IPS-15b (cell line): ENCODE results near the gene SNAP91.

Experiments used
- H3K27me3 ChIP-seq: one replicate; pipeline ENCODE4 v1.6.1; 2013; ENCODE audit warnings: low read length; ENCODE audit not compliant: control insufficient read depth, insufficient read depth
- H3K36me3 ChIP-seq: one replicate; pipeline ENCODE4 v1.6.1; 2013; ENCODE audit warnings: low read length; ENCODE audit not compliant: control insufficient read depth, insufficient read depth
- H3K4me1 ChIP-seq: one replicate; pipeline ENCODE4 v1.6.1; 2013; ENCODE audit warnings: mild to moderate bottlenecking, low read length; ENCODE audit not compliant: control insufficient read depth, insufficient read depth
- H3K4me3 ChIP-seq: one replicate; pipeline ENCODE4 v1.5.1; 2013; ENCODE audit warnings: low read depth, low read length
- H3K9ac ChIP-seq: one replicate; pipeline ENCODE4 v1.6.1; 2013; ENCODE audit warnings: low read depth, mild to moderate bottlenecking, low read length
- H3K9me3 ChIP-seq: one replicate; pipeline ENCODE4 v1.6.1; 2013; ENCODE audit warnings: mild to moderate bottlenecking, low read length; ENCODE audit not compliant: control insufficient read depth, insufficient read depth

Gene SNAP91

DNA sequence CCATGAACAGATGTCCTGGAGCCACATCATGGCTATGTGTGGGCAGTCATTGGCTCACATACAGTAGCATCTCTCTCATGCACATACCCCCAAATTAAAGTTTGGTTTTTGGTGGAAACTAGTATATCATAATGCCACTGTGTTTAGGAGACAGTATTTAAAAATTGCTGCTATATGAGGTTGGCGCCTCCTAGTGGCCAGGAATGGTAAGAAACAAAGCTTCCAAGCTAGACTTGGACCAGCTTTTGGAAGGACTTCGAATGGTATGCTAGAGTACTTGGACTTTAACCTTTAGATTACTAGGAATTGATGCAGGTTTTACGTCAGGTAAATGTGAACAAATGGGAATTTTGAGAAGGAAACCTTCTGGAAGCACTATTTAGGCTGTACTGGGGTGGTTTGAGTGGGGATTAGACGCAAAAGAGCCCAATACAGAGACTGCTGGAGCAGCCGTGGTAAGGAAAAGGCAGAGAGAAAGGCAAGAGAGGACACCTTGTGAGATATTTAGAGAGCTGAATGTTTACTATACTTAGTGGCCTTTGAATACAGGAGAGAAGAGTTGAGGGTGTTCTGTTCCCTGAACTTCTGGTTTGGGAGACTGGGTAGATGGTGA, 172.8 kb downstream of the SNAP91 start:
- Histone ChIP-seq H3K27me3 (no peaks in the 10 kb centered on the region), H3K9ac (no peak overlapping the region), H3K4me1 (no peaks in the 10 kb centered on the region), H3K36me3 (no peaks in the 10 kb centered on the region), H3K9me3 (no peaks in the 10 kb centered on the region), H3K4me3 (no peak overlapping the region)

DNA sequence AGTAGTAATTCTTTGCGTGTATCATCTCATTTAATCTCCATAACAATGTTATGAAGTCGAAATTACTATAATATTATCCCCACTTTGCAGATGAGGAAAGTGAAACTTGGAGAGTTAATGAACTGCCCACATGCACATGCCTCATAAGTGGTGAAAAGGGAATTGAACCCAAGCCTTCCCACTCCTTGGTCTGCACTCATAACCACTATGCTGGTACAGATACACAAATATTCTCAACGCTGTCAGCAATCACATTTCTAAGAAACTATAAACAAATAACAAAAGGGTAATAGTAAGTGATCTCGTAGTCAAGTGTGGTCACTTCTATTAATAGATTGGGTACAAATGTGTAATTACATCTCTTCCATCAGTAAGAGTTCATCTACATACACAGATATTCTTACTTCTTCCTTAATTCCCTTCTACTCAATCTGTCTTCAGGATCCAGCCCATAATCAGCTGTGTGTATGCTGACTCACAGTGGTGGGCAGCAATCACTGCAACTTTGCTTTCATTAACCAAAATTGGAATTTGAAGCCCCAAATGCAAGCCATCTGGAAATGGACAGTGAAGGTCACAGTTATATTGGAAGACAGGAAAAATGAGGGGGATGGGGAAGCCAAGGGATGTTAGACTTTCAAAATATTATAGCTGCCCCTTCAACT, 190.0 kb downstream of the SNAP91 start:
- peaks cover 5% of the 10 kb centered on the region for H3K27me3 ChIP-seq
- no peaks in the 10 kb centered on the region for H3K4me1 ChIP-seq
- no peak overlapping the region for H3K9ac ChIP-seq
- no peaks in the 10 kb centered on the region for H3K9me3 ChIP-seq
- H3K4me3 ChIP-seq = no peak overlapping the region
- H3K36me3 ChIP-seq = no peaks in the 10 kb centered on the region

DNA sequence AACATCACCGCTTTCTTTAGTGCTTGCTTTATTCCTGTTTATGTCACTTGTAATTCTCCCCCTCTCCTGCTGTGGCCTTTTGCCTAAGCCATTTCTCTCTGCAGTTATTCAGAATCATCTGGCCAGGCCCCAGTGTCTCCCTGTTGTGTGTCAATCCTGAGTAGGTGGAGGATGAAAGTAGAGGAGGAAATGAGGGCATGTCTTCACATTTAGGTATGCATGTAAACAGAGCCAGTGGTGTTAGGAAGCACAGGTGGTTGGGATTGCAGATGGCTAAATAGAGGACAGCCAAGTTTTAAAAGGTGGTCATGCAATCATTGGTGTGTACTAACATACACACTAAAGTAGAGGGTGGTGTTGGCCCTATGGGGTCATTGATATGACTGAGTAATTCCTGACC, 191.4 kb downstream of the SNAP91 start:
- Histone ChIP-seq H3K4me1 (no peaks in the 10 kb centered on the region), H3K4me3 (no peak overlapping the region), H3K27me3 (peaks cover 11% of the 10 kb centered on the region), H3K9me3 (no peaks in the 10 kb centered on the region), H3K9ac (no peak overlapping the region), H3K36me3 (no peaks in the 10 kb centered on the region)

DNA sequence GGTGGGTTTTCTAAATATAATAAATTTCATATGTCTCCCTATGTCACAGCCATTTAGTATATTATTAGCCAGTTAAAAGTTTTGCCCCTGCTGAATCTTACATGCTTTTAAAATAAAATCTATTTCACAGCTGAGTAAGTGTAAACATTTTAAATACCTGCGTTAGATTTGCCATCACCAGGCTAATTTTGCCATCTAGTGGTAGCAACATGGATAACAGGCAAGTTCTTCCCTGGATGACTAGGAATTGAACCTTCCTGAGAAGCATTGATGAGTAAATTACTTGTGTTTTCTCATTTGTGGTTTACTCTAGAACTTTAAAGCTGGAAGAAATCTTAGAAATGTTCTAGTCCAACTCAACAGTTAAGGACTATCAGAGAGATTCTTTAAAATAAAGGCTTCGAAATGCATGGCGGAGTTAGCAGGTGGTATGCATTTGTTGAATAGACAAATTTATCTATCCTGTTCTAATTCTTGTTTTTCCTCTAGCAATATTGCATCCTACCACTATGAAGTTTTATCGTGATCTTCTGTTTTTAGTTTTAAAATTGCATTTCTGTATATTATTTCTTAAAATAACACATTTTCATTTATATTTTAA, 193.9 kb downstream of the SNAP91 start:
- Histone ChIP-seq H3K4me1 (no peaks in the 10 kb centered on the region), H3K27me3 (peaks cover 11% of the 10 kb centered on the region), H3K36me3 (no peaks in the 10 kb centered on the region), H3K4me3 (no peak overlapping the region), H3K9me3 (no peaks in the 10 kb centered on the region), H3K9ac (no peak overlapping the region)

DNA sequence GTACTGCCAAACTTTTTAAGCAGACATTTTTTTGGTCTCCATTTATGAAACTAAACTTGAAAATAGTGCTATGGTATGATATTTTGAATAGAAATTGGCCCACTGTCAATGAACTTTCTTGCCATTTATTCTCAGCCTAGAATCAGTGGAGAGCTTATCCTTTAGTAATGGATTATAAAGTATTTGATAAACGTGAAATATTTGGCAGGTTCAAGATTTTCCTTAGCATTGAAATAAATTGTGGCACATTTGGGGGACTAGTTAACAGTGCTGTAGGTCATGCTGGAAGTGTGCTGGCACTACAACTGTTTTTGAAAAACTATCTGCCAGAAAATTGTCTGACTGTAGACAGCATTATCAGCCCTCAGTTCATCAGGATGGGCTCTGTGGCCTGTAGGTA, 194.4 kb downstream of the SNAP91 start:
- H3K9ac ChIP-seq = no peak overlapping the region
- H3K27me3 ChIP-seq = peaks cover 11% of the 10 kb centered on the region
- H3K4me1 ChIP-seq = no peaks in the 10 kb centered on the region
- no peak overlapping the region for H3K4me3 ChIP-seq
- no peaks in the 10 kb centered on the region for H3K36me3 ChIP-seq
- H3K9me3 ChIP-seq = no peaks in the 10 kb centered on the region

DNA sequence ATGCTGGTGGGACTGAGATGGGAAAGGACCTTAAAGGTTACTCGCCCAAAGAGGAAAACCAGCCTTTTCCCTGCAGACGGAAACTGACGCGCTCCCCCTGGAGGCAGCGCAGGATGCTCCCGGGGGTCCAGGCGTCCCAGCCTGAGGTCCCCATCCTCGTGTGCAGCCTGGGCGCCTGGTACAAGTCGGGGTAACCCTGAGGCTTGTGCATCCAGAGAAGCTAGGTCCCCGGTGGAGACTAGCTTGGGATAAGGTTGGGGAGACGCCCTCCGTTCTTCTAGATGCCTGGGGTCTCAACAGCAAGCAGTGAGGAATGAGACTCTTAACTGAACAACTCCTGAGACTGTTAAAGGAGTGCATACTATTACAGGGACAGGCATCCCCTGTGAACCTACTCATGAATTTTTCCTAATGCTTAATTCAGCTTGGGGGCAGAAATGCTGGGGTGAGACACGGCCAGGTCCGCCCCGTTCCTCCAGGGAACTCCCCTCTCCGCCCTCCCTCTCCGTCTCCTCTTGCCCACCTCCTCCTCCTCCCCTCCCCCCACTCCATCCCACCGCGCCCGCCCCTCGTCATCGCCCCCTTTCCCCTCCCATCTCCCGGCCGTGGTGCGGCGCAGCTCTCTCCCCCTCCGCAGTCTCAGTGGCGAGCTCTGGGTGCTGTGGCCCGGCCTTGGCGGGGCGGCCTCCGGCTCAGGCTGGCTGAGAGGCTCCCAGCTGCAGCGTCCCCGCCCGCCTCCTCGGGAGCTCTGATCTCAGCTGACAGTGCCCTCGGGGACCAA, 196.8 kb downstream of the SNAP91 start, which contains the start of gene PRSS35:
Gene PRSS35 (plus strand): TSS at position 634 of the 781 bp plus-strand sequence. CDS start 10,908 bp downstream, outside the sequence.
- Histone ChIP-seq H3K9me3 (no peaks in the 10 kb centered on the region), H3K4me1 (no peaks in the 10 kb centered on the region), H3K4me3 (peak within 1 kb of the TSS; percentile 83), H3K27me3 (peaks cover 11% of the 10 kb centered on the region), H3K9ac (peak within 1 kb of the TSS; percentile 56), H3K36me3 (no peaks in the 10 kb centered on the region)

DNA sequence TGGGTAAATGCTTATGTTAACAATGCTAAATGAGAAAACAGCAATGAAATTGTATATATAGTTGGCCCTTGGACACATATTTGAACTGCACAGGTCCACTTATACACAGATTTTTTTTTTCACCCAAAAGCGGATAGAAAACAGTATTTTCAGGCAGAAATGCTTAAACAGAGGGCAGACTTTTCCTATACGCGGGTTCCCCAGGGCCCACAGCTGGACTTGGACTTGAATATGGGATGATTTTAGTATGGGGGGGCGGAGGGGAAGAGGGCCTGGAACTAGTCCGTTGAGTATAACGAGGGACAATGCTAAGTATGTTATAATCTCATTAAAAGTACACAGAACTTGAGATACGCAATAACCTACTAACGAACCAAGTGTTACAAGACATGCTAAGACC, 197.6 kb downstream of the SNAP91 start:
- Histone ChIP-seq H3K9ac (no peak overlapping the region), H3K9me3 (no peaks in the 10 kb centered on the region), H3K4me3 (peak overlapping the region; percentile 83), H3K27me3 (peaks cover 11% of the 10 kb centered on the region), H3K4me1 (no peaks in the 10 kb centered on the region), H3K36me3 (no peaks in the 10 kb centered on the region)

DNA sequence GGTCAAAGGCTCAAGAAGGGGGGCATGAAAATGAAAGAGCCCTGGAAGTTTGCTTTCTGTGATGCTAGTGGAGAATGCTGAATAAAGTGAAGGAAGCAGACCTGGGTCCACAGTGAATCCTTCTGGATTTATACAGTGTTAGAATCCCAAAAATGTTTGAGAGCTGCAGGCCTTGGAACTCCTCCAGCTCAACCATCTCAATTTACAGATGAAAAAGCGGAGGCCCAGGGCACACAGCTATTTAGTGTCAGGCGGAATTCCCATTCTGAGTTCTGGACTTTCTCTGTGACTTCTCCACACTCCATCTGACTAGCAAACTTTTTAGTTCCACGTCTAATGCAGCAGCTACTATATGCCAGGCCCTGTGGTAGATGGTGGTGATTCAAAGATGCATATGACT, 198.1 kb downstream of the SNAP91 start:
- H3K4me1 ChIP-seq = no peaks in the 10 kb centered on the region
- no peaks in the 10 kb centered on the region for H3K9me3 ChIP-seq
- H3K9ac ChIP-seq = no peak overlapping the region
- H3K4me3 ChIP-seq = no peak overlapping the region
- H3K27me3 ChIP-seq = peaks cover 11% of the 10 kb centered on the region
- no peaks in the 10 kb centered on the region for H3K36me3 ChIP-seq

DNA sequence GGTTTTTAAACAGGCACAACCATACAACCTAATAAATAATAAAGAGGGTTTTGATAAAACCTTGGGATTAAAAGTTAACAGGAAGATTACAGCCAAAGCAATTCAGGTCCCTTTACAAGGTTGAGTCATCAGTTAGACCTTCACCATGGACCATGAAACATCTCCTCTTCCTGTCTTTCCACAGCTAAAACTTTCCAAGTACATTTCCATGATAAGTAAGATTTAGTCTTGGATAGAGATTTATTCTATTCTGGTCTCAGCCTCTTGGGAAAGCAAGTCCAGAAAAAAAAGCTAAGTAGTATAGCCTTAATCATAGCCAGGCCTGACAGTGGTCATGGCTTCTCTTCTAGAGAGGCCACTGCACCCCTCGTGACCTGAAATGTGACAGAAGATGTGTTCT, 199.5 kb downstream of the SNAP91 start:
- Histone ChIP-seq H3K27me3 (peaks cover 11% of the 10 kb centered on the region), H3K36me3 (no peaks in the 10 kb centered on the region), H3K9ac (no peak overlapping the region), H3K4me3 (no peak overlapping the region), H3K9me3 (no peaks in the 10 kb centered on the region), H3K4me1 (no peaks in the 10 kb centered on the region)

DNA sequence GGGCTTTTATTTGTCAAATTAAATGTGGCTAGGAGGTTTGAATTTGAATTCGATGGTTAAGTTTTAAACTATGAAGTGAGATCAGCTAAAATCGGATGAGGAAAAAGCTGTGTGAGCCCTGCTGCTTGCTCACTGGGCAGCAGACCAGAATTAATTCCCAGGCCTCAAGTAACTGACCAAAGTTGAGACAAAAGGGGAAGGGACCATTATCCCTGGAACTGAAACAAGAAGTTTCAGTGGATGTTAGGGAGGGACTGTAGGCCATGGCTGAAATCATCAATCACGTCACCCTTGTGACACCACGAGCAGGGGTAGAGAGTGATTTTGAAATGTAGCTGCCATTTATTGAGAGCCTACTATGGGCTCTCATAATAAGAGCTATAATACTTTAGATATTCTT, 203.5 kb downstream of the SNAP91 start:
- H3K4me1 ChIP-seq = no peaks in the 10 kb centered on the region
- H3K9ac ChIP-seq = no peak overlapping the region
- no peaks in the 10 kb centered on the region for H3K36me3 ChIP-seq
- H3K27me3 ChIP-seq = no peaks in the 10 kb centered on the region
- no peak overlapping the region for H3K4me3 ChIP-seq
- H3K9me3 ChIP-seq = no peaks in the 10 kb centered on the region
